Fibroblast of gingiva (primary cell): ENCODE results near the gene EEF1AKMT3.
"Not testable (repeated sequence)": the region's sequence is repeated elsewhere in the genome, so short reads cannot be mapped to it uniquely, and the experiment has no call there.

Experiments used
- DNase-seq: peaks from one replicate; pipeline ENCODE4 v3.0.0-alpha.2; 2011; ENCODE audit warnings: low read depth

EEF1AKMT3 gene

GRCh38 chr12:57817990-57818331 is 45.5 kb downstream of the EEF1AKMT3 start:
- not testable (repeated sequence) for DNase-seq

- not testable (repeated sequence) for DNase-seq
Measured at GRCh38 chr12:57820119-57820518, 47.7 kb downstream of the EEF1AKMT3 start.

GRCh38 chr12:57821015-57821414 is 48.6 kb downstream of the EEF1AKMT3 start:
- DNase-seq, result not testable (repeated sequence)

GRCh38 chr12:57821474-57822214 is 49.2 kb downstream of the EEF1AKMT3 start:
- no peak for DNase-seq

GRCh38 chr12:57822392-57823130 is 50.1 kb downstream of the EEF1AKMT3 start:
- no peak for DNase-seq

- DNase-seq, result no peak
Measured at GRCh38 chr12:57823131-57823907, 50.9 kb downstream of the EEF1AKMT3 start.

GRCh38 chr12:57823908-57824640 is 51.7 kb downstream of the EEF1AKMT3 start:
- DNase-seq, result no peak

DNA sequence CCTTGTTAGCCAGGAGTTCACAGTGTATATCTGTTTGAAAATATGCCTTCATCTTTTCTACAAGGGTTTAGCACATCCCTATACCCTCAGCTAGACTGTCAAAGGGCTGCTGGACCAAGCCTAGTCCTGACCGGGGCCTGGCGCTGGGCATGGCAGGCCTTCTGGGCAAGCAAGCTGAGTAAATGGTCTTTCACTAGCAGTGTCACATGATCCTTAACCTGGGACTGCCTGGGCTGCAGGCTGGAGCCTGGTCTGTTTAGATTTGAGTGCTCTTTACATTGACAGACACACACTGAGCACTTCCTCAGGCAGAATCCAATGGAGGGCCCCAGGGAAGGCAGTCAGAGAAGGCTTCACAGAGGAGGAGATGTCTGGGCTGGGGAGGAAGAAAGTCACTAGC is 53.0 kb downstream of the EEF1AKMT3 start:
- DNase-seq, result no peak

GRCh38 chr12:57826400-57826799 is 54.0 kb downstream of the EEF1AKMT3 start:
- no peak for DNase-seq

- no peak for DNase-seq
Measured at GRCh38 chr12:57826966-57827365, 54.6 kb downstream of the EEF1AKMT3 start.

- DNase-seq, result no peak
Measured at GRCh38 chr12:57829025-57829777, 56.8 kb downstream of the EEF1AKMT3 start.

GRCh38 chr12:57830393-57830792 is 58.0 kb downstream of the EEF1AKMT3 start:
- DNase-seq, result no peak
